K562 (cell line): ENCODE data around the gene DPEP2NB. TPM values are rescaled to one million over a fixed set of nuclear protein-coding genes. Genes with fewer than 3 reads are reported as not detected.

ENCODE experiments used
- ATF1 ChIP-seq, 2 experiments: fragments of 450-650 bp in 1 of 2; IDR thresholded peaks; 2 replicates each; pipeline ENCODE4 v1.6.1; 2016; ENCODE audit warnings: missing compliant biosample characterization in 1 of 2, missing genetic modification characterization in 1 of 2
- BRF1 ChIP-seq: IDR thresholded peaks from 3 replicates; pipeline ENCODE4 v1.6.1; 2011; ENCODE audit warnings: borderline replicate concordance, mild to moderate bottlenecking; ENCODE audit not compliant: insufficient read length; ENCODE audit errors: extremely low read depth
- CBX5 ChIP-seq: IDR thresholded peaks from 2 replicates; pipeline ENCODE4 v1.6.1; 2014; ENCODE audit warnings: low read depth, borderline replicate concordance
- CHD1 ChIP-seq: fragments of 200-600 bp; sonication (generic); IDR thresholded peaks from one replicate; pipeline ENCODE4 v1.6.1; 2012; ENCODE audit warnings: mild to moderate bottlenecking, moderate library complexity, low read length, inconsistent platforms
- CREM ChIP-seq: IDR thresholded peaks from 2 replicates; pipeline ENCODE4 v1.6.1; 2014; ENCODE audit warnings: antibody characterized with exemption, low read depth
- HMG20A ChIP-seq: fragments of 450-650 bp; formaldehyde crosslinking; conservative IDR thresholded peaks from 2 replicates; pipeline ENCODE4 v1.4.0; 2020; ENCODE audit warnings: mild to moderate bottlenecking, mixed read lengths
- KLF1 ChIP-seq: fragments of 450-650 bp; IDR thresholded peaks from 2 replicates; pipeline ENCODE4 v1.6.1; 2016; ENCODE audit warnings: missing genetic modification characterization, missing compliant biosample characterization
- NCOA6 ChIP-seq: fragments of 450-650 bp; IDR thresholded peaks from 2 replicates; pipeline ENCODE4 v1.6.1; 2017; ENCODE audit warnings: mild to moderate bottlenecking
- NCOR1 ChIP-seq: fragments of 450-650 bp; IDR thresholded peaks from 2 replicates; pipeline ENCODE4 v1.6.1; 2016; ENCODE audit warnings: mild to moderate bottlenecking, moderate library complexity
- NR2C2 ChIP-seq, 2 experiments: fragments of 200-800 bp in 1 of 2; sonication (Bioruptor generic) in 1 of 2; sonication (generic) in 1 of 2; formaldehyde crosslinking in 1 of 2; IDR thresholded peaks; 2 replicates each; pipeline versions ENCODE4 v1.6.1 to v1.8.0; 2016 to 2022; ENCODE audit warnings: mild to moderate bottlenecking in 1 of 2, missing compliant biosample characterization in 1 of 2, missing genetic modification characterization in 1 of 2, missing genetic modification reagents in 1 of 2
- PHF8 ChIP-seq: fragments of 200-600 bp; sonication (generic); IDR thresholded peaks from 2 replicates; pipeline ENCODE4 v1.6.1; 2012; ENCODE audit warnings: mixed run types, mild to moderate bottlenecking, inconsistent platforms, low read length, moderate library complexity, borderline replicate concordance
- RB1 ChIP-seq: fragments of 450-650 bp; IDR thresholded peaks from 2 replicates; pipeline ENCODE4 v1.6.1; 2017; ENCODE audit warnings: low read depth, mild to moderate bottlenecking
- ZNF644 ChIP-seq: fragments of 200-800 bp; sonication (Bioruptor generic); IDR thresholded peaks from 2 replicates; pipeline ENCODE4 v1.6.1; 2016; ENCODE audit warnings: low read depth, missing genetic modification characterization, missing compliant biosample characterization
- polyA plus RNA-seq, 8 experiments: library from polyadenylated mRNA; depleted of rRNA in 4 of 8; stranded (reverse) in 5 of 8; unstranded in 3 of 8; fragments of >200 nt; fragmentation: Nextera tagmentation in 2 of 8; fragmentation: Illumina TruSeq in 1 of 8; extraction: Ambion mirVana in 2 of 8; extraction: Trizol in 1 of 8; gene quantifications; 2 replicates each; pipeline versions ENCODE4 v1.2.1 to v1.2.3, GENCODE V29; 2011 to 2014; ENCODE audit warnings: inconsistent platforms in 1 of 8, missing spikeins in 1 of 8
- total RNA-seq, 7 experiments: library from RNA; depleted of rRNA in 6 of 7; stranded (reverse); fragments of >200 nt in 6 of 7; fragmentation: Illumina TruSeq in 2 of 7; extraction: Trizol in 2 of 7; gene quantifications; 2 replicates each; pipeline versions ENCODE4 v1.2.1 to v1.2.3, GENCODE V29; 2011 to 2021; ENCODE audit warnings: low replicate concordance in 1 of 7
- TF ChIP-seq, protein P1 (sequence below): sonication (generic); formaldehyde crosslinking; IDR thresholded peaks from 2 replicates; pipeline ENCODE4 v1.8.0; 2022; ENCODE audit warnings: missing genetic modification reagents, mild to moderate bottlenecking, borderline replicate concordance
- TF ChIP-seq, protein P2 (sequence below): fragments of 450-650 bp; IDR thresholded peaks from 2 replicates; pipeline ENCODE4 v1.6.1; 2016; ENCODE audit warnings: low read depth, mild to moderate bottlenecking, moderate library complexity
- TF ChIP-seq, protein P3 (sequence below): fragments of 250-450 bp; sonication (Bioruptor Pico); IDR thresholded peaks from 2 replicates; pipeline ENCODE4 v1.5.0; 2020; ENCODE audit warnings: mild to moderate bottlenecking, borderline replicate concordance
- TF ChIP-seq, protein P4 (sequence below): fragments of 450-650 bp; IDR thresholded peaks from 2 replicates; pipeline ENCODE4 v1.6.1; 2016; ENCODE audit warnings: missing biosample characterization, missing genetic modification characterization
- TF ChIP-seq, protein P5 (sequence below), 2 experiments: fragments of 250-450 bp in 1 of 2; fragments of 450-650 bp in 1 of 2; sonication (Bioruptor Pico) in 1 of 2; IDR thresholded peaks; 2 replicates each; pipeline versions ENCODE4 v1.6.1 to v1.8.0; 2016 to 2021; ENCODE audit warnings: mild to moderate bottlenecking in 2 of 2, moderate library complexity in 2 of 2, missing compliant biosample characterization in 1 of 2, missing genetic modification characterization in 1 of 2
- TF ChIP-seq, protein P6 (sequence below), 2 experiments: fragments of 450-650 bp; conservative IDR thresholded peaks; 2 replicates each; pipeline ENCODE4 v1.6.1; 2017; ENCODE audit warnings: mild to moderate bottlenecking in 2 of 2, moderate library complexity in 2 of 2

The DPEP2NB gene
- total and polyA plus RNA-seq, 9 of the 15 experiments (the other 6 are each of a cell fraction or from before 2014, with no cell fraction given) = not detected

DNA sequence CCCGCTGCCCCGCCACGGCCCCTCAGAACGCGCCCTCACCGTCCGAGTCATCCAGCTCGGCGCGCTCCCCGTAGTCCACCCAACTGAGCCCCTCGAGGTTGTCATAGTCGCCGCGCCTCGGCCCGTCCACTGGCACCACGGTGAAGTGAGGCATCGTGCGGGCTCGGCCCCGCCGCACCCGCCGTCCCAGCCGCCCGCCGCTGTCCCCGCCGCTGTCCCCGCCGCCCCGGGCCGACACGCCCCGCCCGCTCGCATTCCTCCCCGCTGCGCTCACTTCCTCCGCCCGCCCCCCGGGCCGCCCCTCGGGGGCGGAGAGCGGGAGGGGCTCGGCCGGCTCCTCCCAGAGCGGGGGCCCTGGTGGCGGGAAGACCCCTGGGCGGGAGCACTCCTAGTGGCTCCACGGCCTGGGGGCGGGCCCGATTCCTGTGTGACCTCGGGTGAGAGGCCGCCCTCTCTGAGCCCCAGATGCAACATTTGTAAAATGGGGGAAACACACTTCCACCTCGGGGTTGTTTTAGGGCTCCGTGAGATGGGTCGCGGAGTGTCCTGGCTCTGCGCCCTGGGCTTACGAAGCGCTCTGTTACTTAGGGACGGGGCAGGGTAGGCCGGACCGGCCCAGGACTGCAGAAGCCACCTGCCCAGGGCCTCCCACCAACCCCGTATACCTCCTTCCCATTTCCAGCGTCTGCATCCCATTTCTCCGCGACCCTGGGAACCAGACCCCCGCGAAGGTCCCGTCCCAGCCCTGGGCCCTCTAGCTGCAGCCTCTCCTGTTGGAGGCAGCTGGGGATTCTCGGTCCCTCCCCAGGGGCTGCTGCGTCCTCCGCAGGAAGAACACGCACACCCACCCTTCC is 47.1 kb downstream of the DPEP2NB start, which contains the start of gene SLC12A4 (continued):
- TF ChIP-seq, protein P1, sequence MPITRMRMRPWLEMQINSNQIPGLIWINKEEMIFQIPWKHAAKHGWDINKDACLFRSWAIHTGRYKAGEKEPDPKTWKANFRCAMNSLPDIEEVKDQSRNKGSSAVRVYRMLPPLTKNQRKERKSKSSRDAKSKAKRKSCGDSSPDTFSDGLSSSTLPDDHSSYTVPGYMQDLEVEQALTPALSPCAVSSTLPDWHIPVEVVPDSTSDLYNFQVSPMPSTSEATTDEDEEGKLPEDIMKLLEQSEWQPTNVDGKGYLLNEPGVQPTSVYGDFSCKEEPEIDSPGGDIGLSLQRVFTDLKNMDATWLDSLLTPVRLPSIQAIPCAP = no peak
- TF ChIP-seq CREM (no peak), ATF1 (CRISPR knock-in tag; IDR thresholded peaks at IDR 0.05) (no peak), ATF1 (tag; IDR thresholded peaks at IDR 0.05) (no peak), CBX5 (0 out of 2 replicates have a peak, but pooled peaks have one; percentile 11), NCOR1 (no peak), NCOA6 (no peak), PHF8 (peak; percentile 71; the same call in 1 of the 2 replicates), RB1 (peak; percentile 95; the same call in 1 of the 2 replicates), BRF1 (no peak), HMG20A (CRISPR knock-in tag) (no peak), KLF1 (no peak), NR2C2 (CRISPR knock-in tag; IDR thresholded peaks at IDR 0.05) (no peak), NR2C2 (tag; IDR thresholded peaks at IDR 0.05) (0 out of 2 replicates have a peak, but pooled peaks have one; percentile 36), CHD1 (peak; percentile 90), ZNF644 (tag) (no peak)
- TF ChIP-seq, protein P2, sequence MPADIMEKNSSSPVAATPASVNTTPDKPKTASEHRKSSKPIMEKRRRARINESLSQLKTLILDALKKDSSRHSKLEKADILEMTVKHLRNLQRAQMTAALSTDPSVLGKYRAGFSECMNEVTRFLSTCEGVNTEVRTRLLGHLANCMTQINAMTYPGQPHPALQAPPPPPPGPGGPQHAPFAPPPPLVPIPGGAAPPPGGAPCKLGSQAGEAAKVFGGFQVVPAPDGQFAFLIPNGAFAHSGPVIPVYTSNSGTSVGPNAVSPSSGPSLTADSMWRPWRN = no peak
- TF ChIP-seq, protein P3, sequence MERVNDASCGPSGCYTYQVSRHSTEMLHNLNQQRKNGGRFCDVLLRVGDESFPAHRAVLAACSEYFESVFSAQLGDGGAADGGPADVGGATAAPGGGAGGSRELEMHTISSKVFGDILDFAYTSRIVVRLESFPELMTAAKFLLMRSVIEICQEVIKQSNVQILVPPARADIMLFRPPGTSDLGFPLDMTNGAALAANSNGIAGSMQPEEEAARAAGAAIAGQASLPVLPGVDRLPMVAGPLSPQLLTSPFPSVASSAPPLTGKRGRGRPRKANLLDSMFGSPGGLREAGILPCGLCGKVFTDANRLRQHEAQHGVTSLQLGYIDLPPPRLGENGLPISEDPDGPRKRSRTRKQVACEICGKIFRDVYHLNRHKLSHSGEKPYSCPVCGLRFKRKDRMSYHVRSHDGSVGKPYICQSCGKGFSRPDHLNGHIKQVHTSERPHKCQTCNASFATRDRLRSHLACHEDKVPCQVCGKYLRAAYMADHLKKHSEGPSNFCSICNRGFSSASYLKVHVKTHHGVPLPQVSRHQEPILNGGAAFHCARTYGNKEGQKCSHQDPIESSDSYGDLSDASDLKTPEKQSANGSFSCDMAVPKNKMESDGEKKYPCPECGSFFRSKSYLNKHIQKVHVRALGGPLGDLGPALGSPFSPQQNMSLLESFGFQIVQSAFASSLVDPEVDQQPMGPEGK (CRISPR knock-in tag) = no peak
- TF ChIP-seq, protein P4, sequence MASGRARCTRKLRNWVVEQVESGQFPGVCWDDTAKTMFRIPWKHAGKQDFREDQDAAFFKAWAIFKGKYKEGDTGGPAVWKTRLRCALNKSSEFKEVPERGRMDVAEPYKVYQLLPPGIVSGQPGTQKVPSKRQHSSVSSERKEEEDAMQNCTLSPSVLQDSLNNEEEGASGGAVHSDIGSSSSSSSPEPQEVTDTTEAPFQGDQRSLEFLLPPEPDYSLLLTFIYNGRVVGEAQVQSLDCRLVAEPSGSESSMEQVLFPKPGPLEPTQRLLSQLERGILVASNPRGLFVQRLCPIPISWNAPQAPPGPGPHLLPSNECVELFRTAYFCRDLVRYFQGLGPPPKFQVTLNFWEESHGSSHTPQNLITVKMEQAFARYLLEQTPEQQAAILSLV = no peak
- TF ChIP-seq, protein P5, sequence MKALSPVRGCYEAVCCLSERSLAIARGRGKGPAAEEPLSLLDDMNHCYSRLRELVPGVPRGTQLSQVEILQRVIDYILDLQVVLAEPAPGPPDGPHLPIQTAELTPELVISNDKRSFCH (CRISPR knock-in tag; IDR thresholded peaks at IDR 0.05) = no peak
- TF ChIP-seq, protein P5 (tag; IDR thresholded peaks at IDR 0.05) = peak; percentile 87
- TF ChIP-seq, protein P6, sequence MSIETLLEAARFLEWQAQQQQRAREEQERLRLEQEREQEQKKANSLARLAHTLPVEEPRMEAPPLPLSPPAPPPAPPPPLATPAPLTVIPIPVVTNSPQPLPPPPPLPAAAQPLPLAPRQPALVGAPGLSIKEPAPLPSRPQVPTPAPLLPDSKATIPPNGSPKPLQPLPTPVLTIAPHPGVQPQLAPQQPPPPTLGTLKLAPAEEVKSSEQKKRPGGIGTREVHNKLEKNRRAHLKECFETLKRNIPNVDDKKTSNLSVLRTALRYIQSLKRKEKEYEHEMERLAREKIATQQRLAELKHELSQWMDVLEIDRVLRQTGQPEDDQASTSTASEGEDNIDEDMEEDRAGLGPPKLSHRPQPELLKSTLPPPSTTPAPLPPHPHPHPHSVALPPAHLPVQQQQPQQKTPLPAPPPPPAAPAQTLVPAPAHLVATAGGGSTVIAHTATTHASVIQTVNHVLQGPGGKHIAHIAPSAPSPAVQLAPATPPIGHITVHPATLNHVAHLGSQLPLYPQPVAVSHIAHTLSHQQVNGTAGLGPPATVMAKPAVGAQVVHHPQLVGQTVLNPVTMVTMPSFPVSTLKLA (conservative IDR thresholded peaks at IDR 0.05) = peak in 1 of 2 experiments; percentile 35; a peak in 2 of 4 replicates
